Liver (tissue), 9 donors: Measurements from ENCODE around the gene RTEL1. TPM values are rescaled to one million over a fixed set of nuclear protein-coding genes. Genes with fewer than 3 reads are reported as not detected.

Source experiments
- DNase-seq: peaks from one replicate; pipeline ENCODE4 v3.0.0-alpha.2; 2017; ENCODE audit warnings: low spot score
- H3K27ac ChIP-seq, 2 donors: one replicate each; pipeline ENCODE4 v1.7.0; 2013; ENCODE audit warnings: inconsistent platforms in 2 of 2, low read length in 2 of 2, control low read depth in 1 of 2, low read depth in 1 of 2, mild to moderate bottlenecking in 1 of 2
- H3K27me3 ChIP-seq, 4 donors: one replicate each; pipeline versions ENCODE4 v1.6.1 to v1.7.0; 2013; ENCODE audit warnings: low read length in 3 of 4, inconsistent platforms in 1 of 4, mild to moderate bottlenecking in 1 of 4, moderate library complexity in 1 of 4; ENCODE audit not compliant: control insufficient read depth in 4 of 4, insufficient read depth in 4 of 4
- H3K36me3 ChIP-seq, 4 donors: one replicate each; pipeline versions ENCODE4 v1.6.1 to v1.7.0; 2013; ENCODE audit warnings: low read length in 3 of 4, mild to moderate bottlenecking in 3 of 4, low read depth in 1 of 4, moderate library complexity in 1 of 4; ENCODE audit not compliant: control insufficient read depth in 4 of 4, insufficient read depth in 3 of 4
- H3K4me1 ChIP-seq, 4 donors: one replicate each; pipeline versions ENCODE4 v1.6.1 to v1.7.0; 2013; ENCODE audit warnings: low read length in 3 of 4, mild to moderate bottlenecking in 3 of 4, moderate library complexity in 1 of 4; ENCODE audit not compliant: control insufficient read depth in 4 of 4, insufficient read depth in 4 of 4
- H3K4me3 ChIP-seq, 3 donors: one replicate each; pipeline versions ENCODE4 v1.6.1 to v1.7.0; 2013; ENCODE audit warnings: low read length in 3 of 3, control low read depth in 1 of 3, low read depth in 1 of 3, mild to moderate bottlenecking in 1 of 3
- H3K9ac ChIP-seq, 2 donors: one replicate each; pipeline ENCODE4 v1.7.0; 2013; ENCODE audit warnings: low read length in 2 of 2, mild to moderate bottlenecking in 2 of 2, moderate library complexity in 2 of 2, control low read depth in 1 of 2, low read depth in 1 of 2
- H3K9me3 ChIP-seq, 4 donors: one replicate each; pipeline versions ENCODE4 v1.6.1 to v1.7.0; 2013; ENCODE audit warnings: low read length in 3 of 4; ENCODE audit not compliant: control insufficient read depth in 4 of 4
- EGR1 ChIP-seq, 2 donors: IDR thresholded peaks; 2 replicates each; pipeline ENCODE4 v1.6.1; 2016 to 2018; ENCODE audit warnings: antibody characterized with exemption in 2 of 2, low read depth in 2 of 2
- FOXA1 ChIP-seq: IDR thresholded peaks from 2 replicates; pipeline ENCODE4 v1.6.1; 2016; ENCODE audit warnings: antibody characterized with exemption
- FOXA2 ChIP-seq: IDR thresholded peaks from 2 replicates; pipeline ENCODE4 v1.6.1; 2016; ENCODE audit warnings: antibody characterized with exemption
- GABPA ChIP-seq, 2 donors: IDR thresholded peaks in 1 of 2; conservative IDR thresholded peaks in 1 of 2; 2 replicates each; pipeline ENCODE4 v1.6.1; 2016; ENCODE audit warnings: antibody characterized with exemption in 2 of 2, mild to moderate bottlenecking in 1 of 2, moderate library complexity in 1 of 2
- HNF4A ChIP-seq, 2 donors: conservative IDR thresholded peaks; 2 replicates each; pipeline ENCODE4 v1.6.1; 2016; ENCODE audit warnings: antibody characterized with exemption in 2 of 2, mild to moderate bottlenecking in 2 of 2
- HNF4G ChIP-seq: IDR thresholded peaks from 2 replicates; pipeline ENCODE4 v1.6.1; 2016; ENCODE audit warnings: antibody characterized with exemption
- JUND ChIP-seq, 2 donors: IDR thresholded peaks; 2 replicates each; pipeline ENCODE4 v1.6.1; 2016; ENCODE audit warnings: antibody characterized with exemption in 2 of 2
- NR2F2 ChIP-seq: IDR thresholded peaks from 2 replicates; pipeline ENCODE4 v1.6.1; 2016; ENCODE audit warnings: antibody characterized with exemption
- RAD21 ChIP-seq, 2 donors: IDR thresholded peaks; 2 replicates each; pipeline ENCODE4 v1.6.1; 2016; ENCODE audit warnings: antibody characterized with exemption in 2 of 2, mild to moderate bottlenecking in 2 of 2
- RXRA ChIP-seq, 2 donors: IDR thresholded peaks; 2 replicates each; pipeline ENCODE4 v1.6.1; 2017 to 2018; ENCODE audit warnings: antibody characterized with exemption in 2 of 2, mild to moderate bottlenecking in 1 of 2
- SP1 ChIP-seq: IDR thresholded peaks from 2 replicates; pipeline ENCODE4 v1.6.1; 2018; ENCODE audit warnings: antibody characterized with exemption, mild to moderate bottlenecking
- TAF1 ChIP-seq: conservative IDR thresholded peaks from 2 replicates; pipeline ENCODE4 v1.6.1; 2016; ENCODE audit warnings: antibody characterized with exemption, mild to moderate bottlenecking
- YY1 ChIP-seq: IDR thresholded peaks from 2 replicates; pipeline ENCODE4 v1.6.1; 2016; ENCODE audit warnings: antibody characterized with exemption, mild to moderate bottlenecking
- WGBS: extraction: QIAGEN DNeasy Blood & Tissue Kit; methylation state at CpG from one replicate; pipeline ENCODE4 v1.1.7; 2013; 5-methylcytosine and 5-hydroxymethylcytosine counted together
- polyA plus RNA-seq, 2 donors: library from polyadenylated mRNA; stranded (reverse) in 1 of 2; unstranded in 1 of 2; fragments of 200-250 nt in 1 of 2; fragments of >200 nt in 1 of 2; fragmentation: Nextera tagmentation in 1 of 2; extraction: Ambion mirVana in 1 of 2; gene quantifications; one replicate each; pipeline versions ENCODE4 v1.2.1 to v1.2.3, GENCODE V29; 2013 to 2015
- total RNA-seq, 2 donors: library from RNA; depleted of rRNA; stranded (reverse); fragments of >200 nt; gene quantifications; one replicate each; pipeline ENCODE4 v1.2.3, GENCODE V29; 2014
- TF ChIP-seq, protein P1 (sequence below): IDR thresholded peaks from 2 replicates; pipeline ENCODE4 v1.6.1; 2016; ENCODE audit warnings: antibody characterized with exemption
- TF ChIP-seq, protein P2 (sequence below): IDR thresholded peaks from 2 replicates; pipeline ENCODE4 v1.6.1; 2016; ENCODE audit warnings: antibody characterized with exemption, mild to moderate bottlenecking
- TF ChIP-seq, protein P3 (sequence below): fragments of 150-350 bp; IDR thresholded peaks from 2 replicates; pipeline ENCODE4 v1.5.1; 2017; ENCODE audit warnings: improper control_type of control experiment, low read depth, low read length; ENCODE audit not compliant: missing input control
- TF ChIP-seq, protein P4 (sequence below): IDR thresholded peaks from 2 replicates; pipeline ENCODE4 v1.6.1; 2016; ENCODE audit warnings: antibody characterized with exemption
- TF ChIP-seq, protein P5 (sequence below): IDR thresholded peaks from 2 replicates; pipeline ENCODE4 v1.6.1; 2016; ENCODE audit warnings: antibody characterized with exemption
- donor health status: healthy.
- donor health status: healthy.
- donor health status: healthy.
- donor health status: healthy.
- donor health status: healthy.

Gene RTEL1
- total and polyA plus RNA-seq, 4 donors = 3.7 to 16.9 (median 7.4) TPM

DNA sequence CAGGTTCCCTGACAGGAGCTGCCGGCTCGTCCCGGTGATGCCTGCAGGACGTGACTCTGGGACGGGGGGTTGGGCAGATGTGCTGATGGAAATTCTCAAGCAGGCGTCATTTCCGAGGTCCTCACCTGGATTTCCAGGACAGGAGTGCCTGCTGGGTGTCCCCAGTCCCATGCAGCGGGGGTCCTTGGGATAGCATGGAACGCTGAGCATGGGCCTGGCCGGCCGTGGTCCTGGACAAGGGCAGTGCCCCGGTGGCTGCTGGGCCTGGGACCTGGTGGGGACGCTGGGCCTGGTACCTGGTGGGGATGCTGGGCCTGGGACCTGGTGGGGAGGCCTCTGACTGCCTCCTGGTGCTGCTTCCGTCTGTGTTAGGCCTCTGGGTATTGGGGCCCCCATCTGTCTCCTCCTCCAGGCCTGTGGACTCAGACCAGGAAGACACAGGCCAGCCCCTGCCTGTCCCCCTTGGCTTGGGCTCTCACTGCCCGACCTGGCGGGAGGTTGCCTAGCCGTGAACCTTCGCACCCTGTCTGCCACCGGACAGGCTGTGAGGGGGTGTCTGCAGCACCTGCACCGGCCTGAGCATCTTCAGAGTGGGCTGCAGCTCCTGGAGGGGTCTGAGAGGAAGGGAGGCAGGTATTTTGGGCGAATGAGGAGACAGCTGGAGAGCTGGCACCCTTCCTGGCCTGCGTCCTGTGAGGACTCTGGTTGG lies 6.2 kb downstream of the RTEL1 start:
- 96% methylated on average over 22 of the region's 22 CpGs for WGBS
- Histone ChIP-seq H3K36me3 (peaks cover 6 to 47% (median 16%) of the 10 kb centered on the region in 4 donors), H3K27ac (no peak overlapping the region), H3K4me3 (no peak overlapping the region), H3K9ac (no peak overlapping the region), H3K4me1 (peaks cover 0 to 5% (median 3%) of the 10 kb centered on the region in 4 donors), H3K27me3 (no peaks in the 10 kb centered on the region), H3K9me3 (no peaks in the 10 kb centered on the region)
- TF ChIP-seq FOXA2 = no peak
- TF ChIP-seq, protein P1, sequence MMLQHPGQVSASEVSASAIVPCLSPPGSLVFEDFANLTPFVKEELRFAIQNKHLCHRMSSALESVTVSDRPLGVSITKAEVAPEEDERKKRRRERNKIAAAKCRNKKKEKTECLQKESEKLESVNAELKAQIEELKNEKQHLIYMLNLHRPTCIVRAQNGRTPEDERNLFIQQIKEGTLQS = no peak
- no peak for TF ChIP-seq HNF4G
- TF ChIP-seq EGR1 (IDR thresholded peaks at IDR 0.05; ENCODE audit: low read depth in 2 of 2) = no peak
- TF ChIP-seq, protein P2, sequence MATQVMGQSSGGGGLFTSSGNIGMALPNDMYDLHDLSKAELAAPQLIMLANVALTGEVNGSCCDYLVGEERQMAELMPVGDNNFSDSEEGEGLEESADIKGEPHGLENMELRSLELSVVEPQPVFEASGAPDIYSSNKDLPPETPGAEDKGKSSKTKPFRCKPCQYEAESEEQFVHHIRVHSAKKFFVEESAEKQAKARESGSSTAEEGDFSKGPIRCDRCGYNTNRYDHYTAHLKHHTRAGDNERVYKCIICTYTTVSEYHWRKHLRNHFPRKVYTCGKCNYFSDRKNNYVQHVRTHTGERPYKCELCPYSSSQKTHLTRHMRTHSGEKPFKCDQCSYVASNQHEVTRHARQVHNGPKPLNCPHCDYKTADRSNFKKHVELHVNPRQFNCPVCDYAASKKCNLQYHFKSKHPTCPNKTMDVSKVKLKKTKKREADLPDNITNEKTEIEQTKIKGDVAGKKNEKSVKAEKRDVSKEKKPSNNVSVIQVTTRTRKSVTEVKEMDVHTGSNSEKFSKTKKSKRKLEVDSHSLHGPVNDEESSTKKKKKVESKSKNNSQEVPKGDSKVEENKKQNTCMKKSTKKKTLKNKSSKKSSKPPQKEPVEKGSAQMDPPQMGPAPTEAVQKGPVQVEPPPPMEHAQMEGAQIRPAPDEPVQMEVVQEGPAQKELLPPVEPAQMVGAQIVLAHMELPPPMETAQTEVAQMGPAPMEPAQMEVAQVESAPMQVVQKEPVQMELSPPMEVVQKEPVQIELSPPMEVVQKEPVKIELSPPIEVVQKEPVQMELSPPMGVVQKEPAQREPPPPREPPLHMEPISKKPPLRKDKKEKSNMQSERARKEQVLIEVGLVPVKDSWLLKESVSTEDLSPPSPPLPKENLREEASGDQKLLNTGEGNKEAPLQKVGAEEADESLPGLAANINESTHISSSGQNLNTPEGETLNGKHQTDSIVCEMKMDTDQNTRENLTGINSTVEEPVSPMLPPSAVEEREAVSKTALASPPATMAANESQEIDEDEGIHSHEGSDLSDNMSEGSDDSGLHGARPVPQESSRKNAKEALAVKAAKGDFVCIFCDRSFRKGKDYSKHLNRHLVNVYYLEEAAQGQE = no peak
- TF ChIP-seq NR2F2 = no peak
- no peak for TF ChIP-seq HNF4A (conservative IDR thresholded peaks at IDR 0.05)
- no peak for TF ChIP-seq FOXA1
- no peak for TF ChIP-seq YY1
- TF ChIP-seq, protein P3, sequence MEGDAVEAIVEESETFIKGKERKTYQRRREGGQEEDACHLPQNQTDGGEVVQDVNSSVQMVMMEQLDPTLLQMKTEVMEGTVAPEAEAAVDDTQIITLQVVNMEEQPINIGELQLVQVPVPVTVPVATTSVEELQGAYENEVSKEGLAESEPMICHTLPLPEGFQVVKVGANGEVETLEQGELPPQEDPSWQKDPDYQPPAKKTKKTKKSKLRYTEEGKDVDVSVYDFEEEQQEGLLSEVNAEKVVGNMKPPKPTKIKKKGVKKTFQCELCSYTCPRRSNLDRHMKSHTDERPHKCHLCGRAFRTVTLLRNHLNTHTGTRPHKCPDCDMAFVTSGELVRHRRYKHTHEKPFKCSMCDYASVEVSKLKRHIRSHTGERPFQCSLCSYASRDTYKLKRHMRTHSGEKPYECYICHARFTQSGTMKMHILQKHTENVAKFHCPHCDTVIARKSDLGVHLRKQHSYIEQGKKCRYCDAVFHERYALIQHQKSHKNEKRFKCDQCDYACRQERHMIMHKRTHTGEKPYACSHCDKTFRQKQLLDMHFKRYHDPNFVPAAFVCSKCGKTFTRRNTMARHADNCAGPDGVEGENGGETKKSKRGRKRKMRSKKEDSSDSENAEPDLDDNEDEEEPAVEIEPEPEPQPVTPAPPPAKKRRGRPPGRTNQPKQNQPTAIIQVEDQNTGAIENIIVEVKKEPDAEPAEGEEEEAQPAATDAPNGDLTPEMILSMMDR = no peak
- TF ChIP-seq RXRA (IDR thresholded peaks at IDR 0.05) = no peak
- TF ChIP-seq JUND (IDR thresholded peaks at IDR 0.05) = no peak
- TF ChIP-seq, protein P4, sequence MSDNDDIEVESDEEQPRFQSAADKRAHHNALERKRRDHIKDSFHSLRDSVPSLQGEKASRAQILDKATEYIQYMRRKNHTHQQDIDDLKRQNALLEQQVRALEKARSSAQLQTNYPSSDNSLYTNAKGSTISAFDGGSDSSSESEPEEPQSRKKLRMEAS = no peak
- TF ChIP-seq, protein P5, sequence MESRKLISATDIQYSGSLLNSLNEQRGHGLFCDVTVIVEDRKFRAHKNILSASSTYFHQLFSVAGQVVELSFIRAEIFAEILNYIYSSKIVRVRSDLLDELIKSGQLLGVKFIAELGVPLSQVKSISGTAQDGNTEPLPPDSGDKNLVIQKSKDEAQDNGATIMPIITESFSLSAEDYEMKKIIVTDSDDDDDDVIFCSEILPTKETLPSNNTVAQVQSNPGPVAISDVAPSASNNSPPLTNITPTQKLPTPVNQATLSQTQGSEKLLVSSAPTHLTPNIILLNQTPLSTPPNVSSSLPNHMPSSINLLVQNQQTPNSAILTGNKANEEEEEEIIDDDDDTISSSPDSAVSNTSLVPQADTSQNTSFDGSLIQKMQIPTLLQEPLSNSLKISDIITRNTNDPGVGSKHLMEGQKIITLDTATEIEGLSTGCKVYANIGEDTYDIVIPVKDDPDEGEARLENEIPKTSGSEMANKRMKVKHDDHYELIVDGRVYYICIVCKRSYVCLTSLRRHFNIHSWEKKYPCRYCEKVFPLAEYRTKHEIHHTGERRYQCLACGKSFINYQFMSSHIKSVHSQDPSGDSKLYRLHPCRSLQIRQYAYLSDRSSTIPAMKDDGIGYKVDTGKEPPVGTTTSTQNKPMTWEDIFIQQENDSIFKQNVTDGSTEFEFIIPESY = no peak
- no peak for TF ChIP-seq GABPA (IDR thresholded peaks at IDR 0.05 in 1 of 2, conservative IDR thresholded peaks at IDR 0.05 in 1 of 2)
- TF ChIP-seq SP1 = no peak
- TF ChIP-seq RAD21 (IDR thresholded peaks at IDR 0.05) = no peak
- TF ChIP-seq TAF1 = no peak
- DNase-seq = no peak
